Superior temporal gyrus (tissue), 1 donor: ENCODE results near the gene CCNT2.
A peak's percentile ranks its signal among the peaks of the same experiment; 100 is the strongest.
"Not testable (repeated sequence)": the region's sequence is repeated elsewhere in the genome, so short reads cannot be mapped to it uniquely, and the experiment has no call there.

Experiments
- DNase-seq: peaks from one replicate; pipeline ENCODE4 v3.0.0-alpha.2; 2016; ENCODE audit errors: extremely low spot score

The CCNT2 gene

DNA sequence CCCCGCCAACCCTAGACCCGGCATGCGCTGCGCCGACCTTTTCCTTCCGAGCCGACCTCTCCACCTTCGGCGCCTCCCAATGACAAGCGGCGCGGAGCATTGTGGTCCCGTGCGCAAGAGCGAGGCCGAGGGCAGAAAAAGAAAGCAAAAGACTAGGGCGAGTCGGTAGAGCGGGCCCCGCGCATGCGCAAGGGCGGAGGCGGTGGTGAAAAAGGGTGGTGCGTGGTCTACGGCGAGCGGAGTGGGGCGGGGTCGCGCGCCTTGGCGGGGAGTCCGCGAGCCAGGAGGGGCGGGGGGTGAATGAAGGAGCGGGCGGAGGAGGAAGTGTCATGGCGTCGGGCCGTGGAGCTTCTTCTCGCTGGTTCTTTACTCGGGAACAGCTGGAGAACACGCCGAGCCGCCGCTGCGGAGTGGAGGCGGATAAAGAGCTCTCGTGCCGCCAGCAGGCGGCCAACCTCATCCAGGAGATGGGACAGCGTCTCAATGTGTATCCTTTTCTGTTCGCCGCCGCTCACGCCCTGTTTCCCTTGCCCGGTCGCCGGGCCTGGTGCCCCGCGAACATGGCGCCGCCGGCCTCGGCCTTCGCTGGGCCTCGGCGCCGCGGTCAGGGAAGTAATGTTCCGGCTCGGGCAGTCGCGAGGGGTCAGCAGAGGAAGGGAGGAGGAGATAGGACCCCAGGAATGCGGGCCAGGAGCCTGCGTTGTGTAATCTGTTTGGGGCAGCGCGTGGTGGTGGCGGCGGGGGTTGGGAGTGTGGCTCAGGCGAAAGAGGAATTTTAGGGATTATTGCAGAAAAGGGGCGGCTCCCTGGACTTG is at the start of gene CCNT2:
TSS of gene CCNT2 (plus strand) at position 297 of the 815 bp plus-strand sequence. CDS start at position 330, 33 bp downstream.
- DNase-seq = peak; percentile 98

DNA sequence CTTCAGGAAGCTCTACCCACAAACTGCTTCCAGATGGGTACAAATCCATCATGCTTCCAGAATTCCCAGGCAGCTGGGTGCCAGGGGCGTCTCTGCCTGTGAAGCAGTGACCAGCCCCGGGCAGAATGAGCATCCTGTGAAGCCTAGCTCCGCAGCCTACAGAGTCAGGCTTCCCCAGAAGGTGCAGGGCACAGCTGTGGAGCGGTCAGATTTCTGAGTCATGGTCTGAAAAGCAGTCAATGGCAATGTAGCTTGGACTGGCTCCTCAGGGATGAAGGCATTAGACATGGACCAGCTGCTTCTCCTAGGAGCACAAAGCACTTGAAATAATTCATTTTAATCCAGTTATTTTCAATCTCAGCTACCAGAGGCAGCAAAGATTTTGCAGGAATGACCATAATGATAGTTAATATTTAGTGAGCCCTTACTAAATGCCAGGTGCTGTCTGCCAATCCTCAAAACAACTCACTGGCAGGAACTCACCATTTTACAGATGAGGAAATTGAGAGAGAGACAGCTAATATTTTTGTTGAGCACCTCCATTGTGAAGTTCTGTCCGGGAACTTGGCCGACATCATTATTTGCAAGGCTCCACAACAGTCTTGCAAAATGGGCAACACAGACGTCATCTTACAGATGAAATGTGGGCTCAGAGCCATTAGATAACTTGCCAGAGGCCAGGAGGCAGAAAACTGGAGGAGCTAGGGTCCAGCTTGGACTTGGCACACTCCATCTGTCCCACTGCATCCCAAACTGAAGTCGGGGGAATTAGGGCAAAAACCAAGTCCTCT is 48.5 kb upstream of the CCNT2 start:
- DNase-seq = no peak

DNA sequence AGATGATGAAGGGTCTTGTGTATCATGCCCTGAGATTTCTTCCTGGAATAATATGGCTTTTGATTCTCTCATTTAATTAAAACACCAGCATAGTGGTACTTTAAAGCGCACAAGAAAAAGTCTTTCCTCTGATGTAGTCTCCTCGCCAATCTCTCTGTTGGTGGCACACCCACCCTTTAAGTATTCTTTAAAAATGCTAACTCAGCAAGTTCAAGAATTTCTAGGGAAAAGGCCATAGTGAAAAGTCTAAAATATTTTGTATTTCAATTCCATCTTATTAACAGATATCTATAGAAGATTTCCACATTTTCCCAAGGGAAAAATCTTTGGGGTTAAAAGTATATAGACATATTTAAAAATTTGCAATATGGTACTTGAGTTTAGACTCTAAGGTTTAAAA is 45.5 kb upstream of the CCNT2 start:
- no peak for DNase-seq

DNA sequence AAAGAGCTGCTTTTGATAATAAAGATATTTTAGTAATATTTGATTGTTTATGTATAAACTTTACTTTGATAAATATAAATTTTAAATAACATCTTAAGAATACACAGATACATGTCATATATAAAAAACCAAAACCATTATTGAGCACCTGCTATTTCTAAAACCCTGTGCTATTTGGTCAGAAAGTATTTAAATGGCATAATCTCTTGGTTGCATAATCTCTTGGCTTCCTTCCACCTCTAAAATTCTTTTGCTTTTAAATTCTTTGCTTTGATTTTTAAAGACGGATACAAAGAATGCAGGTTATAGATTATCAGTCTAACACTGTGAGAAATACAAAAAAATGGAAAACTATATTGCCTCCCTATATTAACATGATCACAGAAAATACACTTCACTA is 43.3 kb upstream of the CCNT2 start:
- DNase-seq = no peak

DNA sequence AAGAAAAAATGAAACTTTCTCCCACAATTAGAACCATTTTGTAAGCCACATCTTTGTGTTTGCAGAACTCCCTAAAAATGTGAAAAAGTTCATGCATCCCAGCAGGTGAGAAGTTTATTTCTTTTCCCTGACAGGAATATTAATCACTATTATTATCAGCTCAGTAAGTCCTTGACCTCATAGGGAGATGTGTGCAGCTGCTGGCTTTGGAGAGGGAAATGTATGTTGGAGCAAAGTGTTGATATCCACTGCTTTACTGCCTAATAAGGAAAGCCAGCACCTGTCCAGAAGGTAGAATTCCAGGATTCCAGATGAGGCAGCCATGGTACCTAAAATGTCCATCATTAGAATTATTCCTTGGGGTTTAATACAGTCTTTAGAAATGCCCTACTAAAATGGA is 35.8 kb upstream of the CCNT2 start:
- no peak for DNase-seq

DNA sequence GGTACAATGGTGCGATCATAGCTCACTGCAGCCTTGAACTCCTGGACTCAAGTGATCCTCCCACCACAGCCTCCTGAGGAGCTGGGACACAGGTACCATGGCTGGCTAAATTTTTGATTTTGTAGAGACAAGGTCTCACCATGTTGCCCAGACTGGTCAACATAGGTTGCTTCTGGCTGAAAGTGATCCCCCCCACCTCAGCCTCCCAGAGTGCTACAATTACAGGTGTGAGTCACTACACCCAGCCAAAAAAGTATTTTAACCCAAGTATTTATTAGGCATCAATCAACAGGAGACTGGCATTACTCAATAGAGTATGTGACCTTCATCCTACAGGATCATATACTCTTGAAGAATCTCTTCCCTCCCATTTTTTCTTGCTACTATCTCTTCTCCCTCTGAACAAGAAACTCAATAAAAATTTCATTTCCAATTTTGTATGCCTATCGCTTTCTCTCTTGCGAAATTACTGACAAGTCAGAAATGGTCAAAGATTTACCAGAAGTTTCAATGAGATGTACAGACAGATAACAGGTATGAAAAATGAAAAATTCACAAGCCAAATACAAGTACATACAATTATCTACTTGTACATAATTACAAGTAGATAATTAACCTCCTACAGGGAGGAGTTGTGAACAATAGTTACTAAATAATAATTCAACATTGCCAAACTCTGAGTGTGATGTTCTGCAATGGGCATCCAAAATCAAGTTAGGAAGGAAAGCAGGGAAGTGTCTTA is 34.9 kb upstream of the CCNT2 start:
- no peak for DNase-seq

DNA sequence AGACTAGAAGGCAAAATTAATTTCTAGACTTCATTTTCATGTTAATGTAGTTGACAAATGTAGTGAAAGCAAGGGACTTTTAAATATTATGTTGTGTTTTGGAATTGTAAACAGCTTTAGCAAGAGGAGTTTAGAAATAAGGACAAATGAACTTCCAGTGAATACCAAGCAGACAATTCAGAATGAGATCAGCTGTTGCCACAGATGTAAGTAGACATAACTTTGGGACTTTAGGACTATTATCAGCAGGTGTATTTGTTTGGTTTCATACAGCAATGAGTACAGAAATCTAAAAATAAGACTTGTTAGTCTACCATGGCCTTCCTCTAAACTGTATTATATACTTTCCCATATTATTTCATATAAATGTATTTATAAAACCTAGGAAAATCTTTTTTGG is 34.2 kb upstream of the CCNT2 start:
- no peak for DNase-seq

DNA sequence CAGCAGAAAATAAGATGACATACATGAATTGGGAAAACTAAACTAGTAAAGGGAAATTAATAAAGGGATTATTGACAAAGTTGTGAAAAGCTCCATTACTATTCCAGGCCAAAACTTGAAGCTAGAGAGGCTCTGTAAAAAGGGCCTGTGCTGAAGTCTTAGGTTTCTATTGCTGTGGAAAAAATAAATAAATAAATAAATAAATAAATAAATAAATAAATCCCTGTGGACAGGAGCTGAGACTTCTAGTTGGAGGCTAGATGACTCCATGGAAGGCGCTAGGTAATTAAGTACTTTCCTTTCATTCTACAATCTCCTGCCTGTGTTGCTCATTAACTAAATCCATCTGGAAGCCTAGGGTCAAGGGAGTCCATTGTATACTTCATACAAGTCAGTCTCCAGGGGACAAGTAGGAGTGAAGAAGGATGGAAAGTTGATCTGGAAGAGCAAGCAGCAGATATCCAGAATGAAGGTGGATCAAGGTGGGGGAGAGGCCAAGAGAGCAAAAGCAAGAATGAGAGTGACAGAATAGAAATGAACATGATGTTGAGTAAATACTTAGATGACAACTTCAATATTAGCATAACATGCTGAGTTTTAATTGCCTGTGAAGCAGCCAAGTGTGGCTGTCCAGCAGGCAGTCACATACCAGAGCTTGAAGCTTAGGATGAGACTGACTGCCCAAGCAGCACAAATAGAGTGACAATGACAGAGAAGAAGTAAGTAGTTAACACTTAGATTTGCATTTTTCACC is 26.2 kb upstream of the CCNT2 start:
- DNase-seq = no peak

DNA sequence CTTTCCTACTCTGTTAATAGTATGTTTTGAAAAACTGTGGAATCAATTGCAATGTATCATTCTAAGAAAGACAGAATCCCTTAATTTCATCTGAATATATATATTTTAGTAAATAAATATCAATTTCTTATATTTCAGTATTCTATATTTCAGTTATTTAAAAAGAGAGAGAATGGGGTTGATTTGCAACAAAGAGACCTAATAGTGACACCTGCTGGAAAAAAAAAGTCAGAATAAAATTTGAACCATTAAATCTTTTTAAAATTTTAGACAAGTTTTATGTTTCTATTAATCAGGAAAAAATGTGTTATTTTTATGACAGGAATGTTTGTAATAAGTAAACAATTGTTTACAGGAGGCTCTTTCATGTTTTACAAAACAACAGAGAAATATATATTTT is 20.7 kb upstream of the CCNT2 start:
- peak; percentile 52 for DNase-seq

DNA sequence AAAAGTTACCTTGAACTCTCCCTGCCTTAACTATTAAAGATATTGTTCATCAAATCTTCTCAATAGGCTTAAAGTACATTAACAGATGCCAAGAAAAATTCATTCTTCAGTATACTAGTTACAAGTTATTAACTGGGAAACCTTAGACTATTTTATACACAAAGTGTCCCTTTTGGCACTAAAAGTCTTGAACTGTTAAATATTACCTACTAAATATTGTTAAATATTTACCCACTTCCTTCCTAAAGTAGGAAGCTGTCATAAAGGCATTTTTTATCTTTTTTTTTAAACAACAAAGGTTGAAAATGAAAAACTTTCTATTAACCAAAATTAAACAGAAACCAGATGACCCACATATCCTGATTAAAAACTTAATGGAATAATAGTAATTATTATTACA is 19.4 kb upstream of the CCNT2 start:
- DNase-seq = no peak

DNA sequence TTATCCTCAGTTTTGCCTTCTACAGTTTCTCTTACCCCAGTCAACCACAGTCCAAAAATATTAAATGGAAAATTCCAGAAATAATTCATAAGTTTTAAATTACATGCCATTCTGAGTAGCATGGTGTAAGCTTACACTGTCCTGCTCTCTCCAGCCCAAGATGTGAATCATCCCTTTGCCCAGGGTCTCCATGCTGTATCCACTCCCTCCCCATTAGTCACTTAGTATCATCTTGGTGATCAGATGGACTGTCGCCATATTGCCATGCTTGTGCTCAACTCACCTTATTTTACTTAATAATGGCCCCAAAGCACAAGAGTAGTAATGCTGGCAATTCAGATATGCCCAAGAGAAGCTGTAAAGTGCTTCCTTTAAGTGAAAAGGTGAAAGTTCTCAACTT is 18.5 kb upstream of the CCNT2 start:
- no peak for DNase-seq

DNA sequence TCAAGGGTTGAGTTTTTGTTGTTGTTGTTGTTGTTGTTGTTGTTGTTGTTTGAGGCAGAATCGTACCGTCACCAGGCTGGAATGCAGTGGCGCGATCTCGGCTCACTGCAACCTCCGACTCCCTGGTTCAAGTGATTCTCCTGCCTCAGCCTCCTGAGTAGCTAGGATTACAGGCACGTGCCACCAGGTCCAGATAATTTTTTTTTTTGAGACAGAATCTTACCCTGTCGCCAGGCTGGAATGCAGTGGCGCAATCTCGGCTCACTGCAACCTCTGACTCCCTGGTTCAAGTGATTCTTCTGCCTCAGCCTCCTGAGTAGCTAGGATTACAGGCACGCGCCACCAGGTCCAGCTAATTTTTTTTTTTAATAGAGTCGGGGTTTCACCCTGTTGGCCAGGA is 14.9 kb upstream of the CCNT2 start:
- DNase-seq = not testable (repeated sequence)

DNA sequence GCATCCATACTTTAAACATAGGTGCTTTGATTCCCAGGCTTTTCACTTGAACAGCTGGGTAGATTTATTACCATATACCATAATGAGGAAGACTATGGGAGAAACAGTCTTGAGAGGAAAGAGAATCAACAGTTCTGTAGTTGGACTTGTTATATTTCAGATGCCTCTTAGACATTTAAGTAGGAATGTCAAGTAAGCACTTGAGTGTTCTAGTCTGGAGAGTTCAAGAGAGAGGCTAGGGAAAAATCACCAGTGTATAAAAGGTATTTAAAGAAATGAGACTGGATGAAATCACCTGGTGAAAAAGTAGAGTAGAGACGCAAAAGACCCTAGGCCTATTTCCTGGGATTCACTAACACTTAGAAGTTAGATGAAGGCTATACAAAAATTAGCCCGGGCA is 13.5 kb upstream of the CCNT2 start:
- DNase-seq = no peak

DNA sequence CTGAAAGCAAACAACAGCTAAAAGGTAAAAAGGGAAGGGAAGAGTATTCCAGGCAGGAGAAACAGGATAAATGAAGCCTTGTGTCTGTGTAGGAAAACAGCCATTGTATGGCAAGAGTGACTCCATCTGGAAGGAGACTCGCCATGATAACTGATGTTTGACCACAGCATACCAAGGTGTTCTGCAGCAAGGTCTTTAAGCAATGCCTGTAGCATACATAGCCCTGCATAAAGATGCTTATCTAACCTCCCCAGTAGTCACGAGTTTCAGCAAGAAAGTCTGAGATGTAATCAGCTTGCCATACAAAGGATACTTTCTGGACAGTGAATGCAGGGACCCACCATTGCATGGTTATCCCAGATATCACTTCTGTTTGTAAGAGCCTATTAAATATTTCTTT is 11.9 kb upstream of the CCNT2 start:
- DNase-seq = no peak

DNA sequence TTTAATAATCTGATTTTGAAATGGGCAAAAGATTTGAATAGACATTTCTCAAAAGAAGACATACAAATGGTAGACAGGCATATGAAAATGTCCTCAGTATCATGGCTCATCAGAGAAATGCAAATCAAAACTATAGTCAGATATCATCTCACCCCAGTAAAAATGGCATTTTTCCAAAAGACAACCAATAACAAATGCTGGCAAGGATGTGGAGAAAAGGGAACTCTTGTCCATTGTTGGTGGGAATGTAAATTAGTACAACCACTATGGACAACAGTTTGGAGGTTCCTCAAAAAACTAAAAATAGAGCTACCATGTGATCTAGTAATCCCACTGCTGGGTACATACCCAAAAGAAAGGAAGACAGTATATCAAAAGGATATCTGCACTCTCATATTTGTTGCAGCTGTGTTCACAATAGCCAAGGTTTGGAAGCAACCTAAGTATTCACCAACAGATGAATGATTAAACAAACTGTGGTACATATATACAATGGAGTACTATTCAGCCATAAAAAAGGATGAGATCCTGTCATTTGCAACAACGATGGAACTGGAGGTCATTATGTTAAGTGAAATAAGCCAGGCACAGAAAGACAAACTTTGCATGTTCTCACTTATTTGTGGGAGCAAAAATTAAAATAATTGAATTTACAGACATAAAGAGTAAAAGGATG is 11.0 kb upstream of the CCNT2 start:
- DNase-seq = not testable (repeated sequence)

DNA sequence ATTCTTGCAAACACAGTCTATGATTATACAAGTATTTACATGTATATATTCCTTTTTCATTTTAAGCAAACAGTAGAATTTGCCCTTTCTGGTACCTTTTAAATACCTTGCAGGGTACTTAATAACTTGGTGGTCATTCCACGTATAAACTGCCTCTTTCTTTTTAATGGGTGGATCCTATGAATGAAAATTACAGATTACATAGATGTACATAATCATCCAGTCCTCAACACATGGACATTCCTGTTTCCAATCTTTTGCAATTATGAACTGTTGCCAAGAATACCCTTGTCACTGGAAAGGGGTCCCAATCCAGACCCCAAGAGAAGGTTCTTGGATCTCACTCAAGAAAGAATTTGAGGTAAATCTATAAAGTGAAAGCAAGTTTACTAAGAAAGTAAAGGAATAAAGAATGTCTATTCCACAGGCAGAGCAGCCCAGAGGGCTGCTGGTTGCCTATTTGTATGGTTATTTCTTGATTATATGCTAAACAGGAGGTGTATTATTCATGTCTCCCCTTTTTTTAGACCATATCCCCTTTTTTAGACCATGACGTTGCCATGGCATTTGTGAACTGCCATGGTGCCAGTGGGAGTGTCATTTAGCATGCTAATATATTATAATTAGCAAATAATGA is 7.7 kb upstream of the CCNT2 start:
- DNase-seq = no peak

DNA sequence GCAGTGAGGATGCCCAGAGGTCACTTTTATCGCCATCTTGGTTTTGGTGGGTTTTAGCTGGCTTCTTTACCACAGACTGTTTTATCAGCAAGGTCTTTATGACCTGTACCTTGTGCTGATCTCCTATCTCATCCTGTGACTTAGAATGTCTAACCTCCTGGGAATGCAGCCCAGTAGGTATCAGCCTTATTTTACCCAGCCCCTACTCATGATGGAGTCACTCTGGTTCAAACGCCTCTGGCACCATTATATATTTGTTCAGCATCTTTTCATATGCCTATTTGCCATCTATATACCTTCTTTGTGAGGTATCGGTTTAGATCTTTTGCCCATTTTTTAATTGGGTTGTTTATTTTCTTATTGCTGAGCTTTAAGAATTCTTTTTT is 7.2 kb upstream of the CCNT2 start:
- DNase-seq = no peak

DNA sequence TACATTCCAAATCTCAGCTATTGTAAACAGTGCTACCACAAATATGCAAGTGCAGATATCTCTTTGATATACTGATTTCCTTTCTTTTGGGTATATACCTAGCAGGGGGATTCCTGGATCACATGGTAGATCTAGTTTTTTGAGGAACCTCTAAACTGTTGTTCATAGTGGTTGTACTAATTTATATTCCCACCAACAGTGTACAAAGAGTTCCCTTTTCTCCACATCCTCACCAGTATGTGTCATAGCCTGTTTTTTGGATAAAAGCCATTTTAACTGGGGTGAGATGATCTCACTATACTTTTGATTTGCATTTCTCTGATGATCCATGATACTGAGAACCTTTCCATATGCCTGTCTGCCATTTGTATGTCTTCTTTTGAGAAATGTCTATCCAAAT is 6.3 kb upstream of the CCNT2 start:
- no peak for DNase-seq

DNA sequence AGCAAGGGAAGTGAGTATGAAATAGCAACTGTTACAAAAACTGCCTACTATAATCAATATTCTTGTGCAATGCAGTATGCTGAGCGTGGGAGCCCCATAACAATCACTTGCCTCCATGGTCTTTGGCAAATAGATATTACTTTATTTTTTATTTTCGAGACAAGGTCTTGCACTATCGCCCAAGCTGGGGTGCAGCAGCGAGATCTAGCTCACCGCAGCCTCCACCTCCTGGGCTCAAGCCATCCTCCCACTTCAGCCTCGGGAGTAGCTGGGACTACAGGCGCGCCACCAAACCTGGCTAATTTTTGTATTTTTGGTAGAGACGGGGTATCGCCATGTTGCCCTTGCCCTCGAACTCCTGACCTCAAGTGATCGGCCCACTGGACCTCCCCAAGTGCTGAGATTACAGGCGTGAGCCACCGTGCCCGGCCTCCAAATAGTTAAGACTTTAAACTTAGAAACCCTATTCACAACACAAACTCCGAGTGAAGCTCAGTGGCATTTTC is 1.2 kb upstream of the CCNT2 start:
- no peak for DNase-seq

DNA sequence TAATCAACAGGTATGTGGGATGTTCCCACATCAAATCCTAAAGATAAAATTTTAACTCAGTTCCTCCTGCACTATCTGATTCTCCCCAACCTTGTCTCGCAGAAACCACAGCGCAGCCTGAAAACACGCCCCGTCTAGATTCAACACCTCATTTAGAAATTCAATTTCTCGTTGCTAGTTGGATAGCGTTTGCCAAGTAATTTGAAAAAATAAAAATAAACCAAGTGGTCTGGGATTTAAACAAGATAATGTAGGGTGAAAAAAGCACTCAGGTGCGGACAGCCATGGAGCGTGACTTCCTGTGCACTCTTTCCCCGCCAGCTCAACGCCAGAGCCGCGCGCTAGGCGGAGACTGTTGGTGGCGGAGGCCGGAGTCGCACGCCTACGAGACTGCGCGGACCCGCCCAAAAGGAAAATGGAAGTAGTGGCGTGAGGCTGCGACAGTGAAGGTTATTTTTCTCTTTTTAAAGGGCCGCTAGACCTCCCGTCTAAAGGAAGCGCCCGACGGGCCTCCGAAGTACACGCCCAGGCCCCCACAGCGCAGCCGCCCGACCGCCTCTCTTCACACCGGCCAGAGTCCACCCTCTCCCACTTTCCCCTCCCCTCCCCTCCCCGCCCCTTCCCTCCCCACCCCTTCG is 615 bp upstream of the CCNT2 start:
- peak; percentile 86 for DNase-seq
